ENCODE results near the gene TCAP. TPM values are rescaled to one million over a fixed set of nuclear protein-coding genes. Genes with fewer than 3 reads are reported as not detected.

TCAP gene
- total RNA-seq, 1 donor from 2014 or later, result 5.3 TPM

GRCh38 chr17:39672522-39673334, 7.6 kb downstream of the TCAP start:
- Histone ChIP-seq H3K4me1 (peaks cover 30% of the 10 kb centered on the region), H3K9me3 (no peaks in the 10 kb centered on the region), H3K36me3 (no peaks in the 10 kb centered on the region), H3K27me3 (peaks cover 39% of the 10 kb centered on the region), H3K27ac (no peak overlapping the region), H3K4me3 (no peak overlapping the region)
- no peak for DNase-seq
- no peak for ATAC-seq
- peak; percentile 2 for TF ChIP-seq CTCF (IDR thresholded peaks at IDR 0.05)
- intact Hi-C loops (cut with DNase I), result no loop called here

- no peak for TF ChIP-seq CTCF (IDR thresholded peaks at IDR 0.05)
- H3K36me3 ChIP-seq, result no peaks in the 10 kb centered on the region
- no peak overlapping the region for H3K4me3 ChIP-seq
- no peaks in the 10 kb centered on the region for H3K9me3 ChIP-seq
- no peak overlapping the region for H3K27ac ChIP-seq
- ATAC-seq (no peak), DNase-seq (peak; percentile 54)
- peaks cover 31% of the 10 kb centered on the region for H3K27me3 ChIP-seq
- intact Hi-C loops (cut with DNase I), result no loop called here
- peaks cover 27% of the 10 kb centered on the region for H3K4me1 ChIP-seq
Measured at GRCh38 chr17:39673335-39674081, 8.4 kb downstream of the TCAP start.

GRCh38 chr17:39674179-39674578, 9.0 kb downstream of the TCAP start:
- Histone ChIP-seq H3K4me1 (peaks cover 24% of the 10 kb centered on the region), H3K9me3 (no peaks in the 10 kb centered on the region), H3K27me3 (peaks cover 24% of the 10 kb centered on the region), H3K36me3 (no peaks in the 10 kb centered on the region), H3K4me3 (no peak overlapping the region), H3K27ac (no peak overlapping the region)
- ATAC-seq, result no peak
- TF ChIP-seq CTCF (IDR thresholded peaks at IDR 0.05), result no peak
- intact Hi-C loops (cut with DNase I), result no loop called here
- DNase-seq, result no peak

GRCh38 chr17:39674702-39675389, 9.7 kb downstream of the TCAP start:
- Histone ChIP-seq H3K27me3 (peaks cover 18% of the 10 kb centered on the region), H3K27ac (peak overlapping the region; percentile 11), H3K4me3 (no peak overlapping the region), H3K36me3 (no peaks in the 10 kb centered on the region), H3K9me3 (no peaks in the 10 kb centered on the region), H3K4me1 (peaks cover 24% of the 10 kb centered on the region)
- DNase-seq (peak; percentile 74), ATAC-seq (peak; percentile 21)
- intact Hi-C loops (cut with DNase I), result no loop called here
- no peak for TF ChIP-seq CTCF (IDR thresholded peaks at IDR 0.05)

- H3K9me3 ChIP-seq, result no peaks in the 10 kb centered on the region
- peaks cover 11% of the 10 kb centered on the region for H3K27me3 ChIP-seq
- H3K4me3 ChIP-seq, result no peak overlapping the region
- TF ChIP-seq CTCF (IDR thresholded peaks at IDR 0.05), result no peak
- no peak for ATAC-seq
- H3K36me3 ChIP-seq, result no peaks in the 10 kb centered on the region
- intact Hi-C loops (cut with DNase I), result no loop called here
- H3K4me1 ChIP-seq, result peaks cover 24% of the 10 kb centered on the region
- no peak for DNase-seq
- H3K27ac ChIP-seq, result peak overlapping the region; percentile 39
Measured at GRCh38 chr17:39675390-39676082, 10.4 kb downstream of the TCAP start.

Measured in upper lobe of right lung (tissue), 1 donor.